Measurements from ENCODE around the gene HDAC10.

Gene HDAC10

DNA sequence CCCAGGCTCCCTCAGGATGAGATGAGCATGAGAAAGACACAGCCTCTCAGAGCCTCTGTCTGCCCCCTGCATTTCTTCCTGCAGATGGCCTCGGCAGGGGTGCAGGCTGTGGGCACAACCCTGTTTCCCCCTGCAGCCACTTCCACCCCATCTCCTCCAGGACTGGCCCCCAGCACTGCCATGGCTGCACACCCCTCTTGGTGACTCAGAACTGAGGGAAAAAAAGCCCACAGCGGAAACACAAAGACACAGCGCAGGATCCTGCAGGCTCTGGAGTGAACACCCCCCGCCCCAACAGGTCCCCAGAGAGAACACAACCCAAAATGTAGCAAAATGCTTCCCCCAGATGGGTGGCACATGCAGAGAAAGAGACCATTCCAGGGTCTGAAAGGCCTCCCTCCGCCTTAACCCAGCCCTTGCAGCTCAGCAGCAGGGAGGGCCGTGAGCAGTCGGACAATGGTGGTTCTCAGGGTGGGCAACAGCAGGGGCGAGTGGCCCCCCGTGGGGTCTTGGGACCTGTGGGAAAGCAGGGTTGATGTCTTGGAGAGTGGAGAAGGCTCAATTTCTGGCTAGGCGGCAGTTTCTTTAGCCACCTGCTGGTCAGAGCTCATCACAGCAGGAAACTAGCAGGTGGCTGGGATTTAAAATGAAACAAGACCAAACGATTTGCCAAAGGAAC lies 14.2 kb downstream of the HDAC10 start:
- no peak for DNase-seq (ENCODE audit: low read depth)

DNA sequence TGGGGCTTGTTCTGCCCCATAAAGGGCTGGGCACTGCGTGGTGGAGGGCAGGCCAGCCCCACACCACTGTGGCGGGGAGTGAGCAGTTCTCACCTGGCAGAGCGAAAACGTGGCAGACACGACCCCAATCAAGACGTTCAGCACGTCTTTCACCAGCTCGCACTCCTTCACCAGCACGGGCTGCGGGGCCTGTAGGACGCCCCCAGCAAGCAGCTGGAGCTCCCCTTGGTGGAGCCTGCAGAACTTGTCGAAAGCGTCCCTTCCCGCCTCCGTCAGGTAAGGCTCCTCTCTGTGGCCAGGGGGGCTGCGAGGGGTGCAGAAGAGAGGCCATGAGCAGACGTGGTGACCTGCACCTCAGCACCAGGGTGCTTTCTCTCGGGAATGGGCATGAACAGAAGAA lies 17.8 kb downstream of the HDAC10 start:
- DNase-seq (ENCODE audit: low read depth), result no peak

DNA sequence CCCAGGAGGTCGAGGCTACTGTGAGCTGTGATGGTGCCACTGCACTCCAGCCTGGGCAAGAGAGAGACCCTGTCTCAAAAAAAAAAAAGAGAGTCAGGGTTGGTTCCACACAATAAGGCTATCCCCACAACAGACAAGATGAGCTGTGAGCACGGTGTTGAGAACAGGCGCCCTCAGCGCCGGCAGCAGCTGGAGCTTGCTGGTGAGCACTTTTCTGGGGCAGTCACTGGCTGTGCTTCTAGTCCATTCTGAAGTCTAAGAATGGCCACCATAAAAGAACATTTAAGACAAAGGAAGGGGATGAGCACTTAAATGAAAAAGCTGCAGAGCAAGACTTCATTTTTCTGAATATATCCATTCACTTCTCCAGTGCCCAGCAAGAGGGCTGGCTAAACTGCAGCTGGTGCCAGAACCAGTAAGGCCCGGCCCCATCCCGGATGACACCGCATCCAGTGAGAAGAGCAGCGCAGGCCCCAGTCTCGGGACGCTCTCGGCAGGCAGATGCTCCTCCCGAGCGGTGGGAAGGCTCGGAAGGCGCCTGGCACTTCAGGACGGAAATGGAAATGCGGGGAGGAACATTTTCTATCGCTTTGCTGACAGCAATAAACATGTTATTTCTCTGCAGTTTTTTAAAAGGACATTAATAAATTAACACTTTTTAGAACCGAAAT lies 18.4 kb downstream of the HDAC10 start:
- DNase-seq (ENCODE audit: low read depth), result no peak

DNA sequence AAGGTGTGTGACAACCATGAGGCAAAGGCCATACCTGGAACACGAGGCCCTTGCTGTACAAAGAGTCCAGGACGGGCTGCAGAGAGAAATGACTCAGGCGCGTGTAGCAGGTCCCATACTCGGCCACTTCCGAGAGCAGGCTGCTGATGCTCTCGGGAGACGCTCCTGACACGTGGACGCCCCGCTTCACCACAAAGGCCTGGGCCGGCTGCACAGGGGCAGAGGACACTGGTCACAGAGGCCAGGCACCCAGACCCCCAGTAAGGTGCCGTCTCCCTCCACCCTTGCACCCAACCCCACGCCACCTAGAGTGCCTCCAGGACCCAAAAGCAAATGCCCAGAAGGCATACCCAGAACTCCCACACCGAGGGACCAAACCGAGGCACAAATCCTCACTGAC lies 21.7 kb downstream of the HDAC10 start:
- DNase-seq (ENCODE audit: low read depth), result no peak

DNA sequence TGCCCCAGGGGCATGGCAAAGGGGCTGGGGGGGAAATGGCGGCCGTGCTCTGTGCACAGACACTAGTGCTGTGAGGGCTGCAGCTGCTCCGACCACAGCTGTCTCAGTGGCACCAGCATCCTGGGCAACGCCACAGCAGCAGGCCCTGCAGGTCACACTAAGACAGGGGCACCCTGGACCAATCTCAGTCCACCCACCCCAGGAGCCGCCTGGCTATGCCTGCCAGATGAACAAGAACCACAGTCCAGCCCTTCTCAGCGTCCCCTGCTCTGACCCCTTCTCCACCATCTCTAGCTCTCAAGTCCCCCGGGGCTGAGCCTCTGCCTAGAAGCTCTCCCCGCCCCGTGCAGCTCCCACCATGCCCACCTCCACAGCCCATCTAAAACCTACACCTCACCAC lies 22.7 kb downstream of the HDAC10 start:
- DNase-seq (ENCODE audit: low read depth), result no peak

DNA sequence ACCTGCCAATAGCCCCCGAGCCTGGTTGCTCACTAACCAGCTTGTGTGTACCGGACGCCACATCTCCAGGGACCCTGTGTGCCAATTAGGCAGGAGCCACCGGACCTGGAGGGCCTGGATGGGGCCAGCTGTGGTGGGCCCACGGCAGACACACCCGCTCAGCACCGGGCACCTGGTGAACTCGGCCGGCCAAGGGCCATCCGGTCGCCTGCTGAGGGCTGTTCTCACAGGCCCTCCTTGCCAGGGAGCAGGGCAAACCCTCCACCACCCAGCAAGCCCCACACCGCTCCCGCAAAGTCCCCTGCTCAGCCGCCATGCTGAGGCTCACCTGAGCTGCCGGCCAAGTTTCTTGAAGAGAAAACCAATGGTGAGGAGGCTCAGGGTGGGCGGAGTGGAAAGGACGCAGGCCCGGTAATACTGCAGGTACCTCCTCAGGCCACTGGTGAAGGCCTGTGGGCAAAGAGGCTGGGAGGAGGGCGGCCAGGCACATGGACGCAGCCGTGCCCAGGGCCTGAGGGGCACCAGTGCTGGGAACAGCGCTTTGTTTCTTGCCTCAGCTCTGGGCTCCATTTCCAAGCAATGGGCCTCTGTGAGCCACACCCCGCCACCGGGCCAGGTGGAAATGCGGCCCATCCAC lies 23.4 kb downstream of the HDAC10 start:
- DNase-seq (ENCODE audit: low read depth), result no peak

DNA sequence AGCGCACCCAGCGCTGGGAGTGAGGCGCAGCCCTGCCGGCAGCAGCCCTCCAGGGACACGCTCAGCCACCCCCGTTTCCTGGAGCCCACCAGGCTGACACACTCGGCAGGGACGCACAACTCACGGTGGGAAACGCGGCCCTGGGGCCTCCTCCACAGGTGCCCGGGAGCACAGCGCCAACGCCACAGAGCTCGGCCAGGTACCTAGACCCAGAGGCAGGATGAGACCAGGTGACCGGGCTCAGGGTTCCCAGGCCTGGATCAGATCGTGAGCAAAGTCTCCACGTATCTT lies 24.2 kb downstream of the HDAC10 start:
- DNase-seq (ENCODE audit: low read depth), result no peak

DNA sequence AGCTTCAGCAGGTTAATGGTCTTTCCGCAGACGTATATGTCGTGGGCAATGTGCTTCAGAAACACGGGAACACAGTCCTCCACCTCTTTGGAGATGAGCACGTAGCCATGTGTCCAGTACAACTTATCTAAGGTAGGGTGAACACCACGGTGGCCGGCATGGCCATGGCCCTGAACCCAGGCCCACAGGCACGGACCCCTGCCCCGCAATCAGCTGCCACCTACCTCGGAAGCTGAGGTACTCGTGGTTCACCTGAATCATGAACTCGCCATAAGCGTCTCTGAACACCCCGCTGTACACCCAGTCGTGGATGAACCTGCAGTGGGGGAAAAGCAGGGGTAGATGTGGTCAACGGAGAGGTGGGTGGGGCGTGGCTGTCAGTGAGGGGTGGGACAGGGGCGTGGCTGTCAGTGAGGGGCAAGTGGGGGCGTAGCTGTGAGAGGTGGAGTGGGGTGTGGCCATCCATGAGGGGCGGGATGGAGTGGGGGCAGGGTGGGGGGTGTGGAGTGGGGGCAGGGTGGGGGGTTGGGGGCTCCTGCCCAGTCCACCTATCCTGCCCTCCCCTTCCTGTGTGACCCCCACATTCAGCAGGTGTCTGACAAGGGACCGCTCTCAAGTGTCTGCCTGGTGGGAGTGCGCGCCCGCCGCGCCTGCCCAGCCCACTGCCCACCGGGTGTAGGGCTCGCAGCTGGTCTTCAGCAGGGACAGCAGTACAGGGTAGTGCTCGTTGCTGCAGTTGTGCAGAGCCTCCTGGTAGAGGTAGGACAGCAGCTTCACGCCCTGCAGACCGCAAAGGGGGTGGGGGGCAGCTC lies 24.8 kb downstream of the HDAC10 start:
- DNase-seq (ENCODE audit: low read depth), result no peak

DNA sequence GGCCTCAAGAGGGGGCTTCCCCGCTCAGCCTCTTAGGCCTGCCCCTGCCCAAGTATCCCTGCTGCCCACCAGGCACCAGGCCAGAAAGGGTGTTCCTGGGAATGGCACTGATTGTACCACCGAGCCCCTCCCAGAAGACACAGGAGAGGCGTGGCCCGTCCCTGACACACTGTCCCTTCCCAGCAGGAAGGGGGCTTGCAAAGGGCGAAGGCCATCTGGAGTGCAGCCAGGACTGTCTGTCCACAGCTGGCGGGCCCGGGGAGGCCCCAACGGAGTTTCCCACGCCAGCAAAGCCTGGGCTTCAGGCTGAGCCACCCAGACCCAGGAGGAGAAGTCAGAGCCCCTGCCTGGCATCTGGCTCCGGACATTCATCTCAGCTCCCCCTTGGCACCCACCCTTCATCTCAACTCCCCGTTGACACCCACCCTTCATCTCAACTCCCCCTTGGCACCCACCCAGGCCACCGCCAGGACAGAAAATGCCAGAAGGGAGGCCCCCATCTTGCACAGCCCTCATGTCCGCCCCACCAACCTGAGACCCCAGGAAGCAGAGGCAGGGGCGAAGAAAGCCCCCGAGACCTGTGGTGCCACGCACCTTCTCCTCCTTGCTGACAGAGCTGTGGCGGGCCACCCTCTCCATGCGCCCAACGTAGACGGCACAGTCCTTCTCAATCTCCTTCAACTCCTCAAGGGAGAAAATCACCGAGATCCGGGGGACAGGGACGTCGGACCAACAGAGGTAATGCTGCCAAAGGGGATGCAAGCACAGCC lies 25.7 kb downstream of the HDAC10 start:
- no peak for DNase-seq (ENCODE audit: low read depth)

DNA sequence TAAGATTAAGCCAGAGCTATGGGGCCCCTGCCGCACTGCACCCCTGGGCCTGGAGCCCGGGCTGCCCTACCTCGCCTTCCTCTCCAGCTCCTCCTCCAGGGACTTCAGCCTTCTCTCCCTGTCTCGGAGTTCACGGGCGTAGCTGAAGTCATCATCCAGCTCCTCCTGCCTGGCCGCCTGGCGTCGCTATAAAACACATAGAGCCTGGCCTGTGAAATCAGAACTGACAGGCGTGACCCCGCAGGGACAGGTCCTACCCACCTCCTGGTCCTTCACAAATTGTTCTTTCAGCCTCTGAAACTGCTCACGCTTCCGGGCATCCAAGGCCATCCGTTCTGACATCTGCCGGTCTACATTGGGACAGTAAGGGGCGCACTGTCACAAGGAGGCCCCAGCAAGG lies 27.0 kb downstream of the HDAC10 start:
- no peak for DNase-seq (ENCODE audit: low read depth)

DNA sequence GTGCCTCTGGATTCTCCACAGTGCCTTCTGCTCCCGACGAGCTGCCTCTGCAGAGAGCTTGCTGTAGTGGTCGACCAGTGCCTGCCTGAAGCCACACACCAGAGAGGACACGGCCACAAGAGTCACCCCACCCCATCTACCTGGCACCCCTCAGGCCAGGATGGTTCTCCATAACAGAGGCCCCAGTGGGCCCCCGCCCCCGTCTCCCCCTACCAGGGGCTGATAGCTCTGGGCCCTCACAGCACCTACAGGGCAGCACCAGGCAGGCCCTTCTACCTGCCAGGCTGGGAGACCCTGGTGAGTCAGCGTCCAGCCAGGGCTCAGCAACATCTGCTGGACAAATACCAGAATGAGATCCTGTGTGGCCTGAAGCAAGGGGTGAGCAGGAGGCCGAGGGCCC lies 28.6 kb downstream of the HDAC10 start:
- no peak for DNase-seq (ENCODE audit: low read depth)

DNA sequence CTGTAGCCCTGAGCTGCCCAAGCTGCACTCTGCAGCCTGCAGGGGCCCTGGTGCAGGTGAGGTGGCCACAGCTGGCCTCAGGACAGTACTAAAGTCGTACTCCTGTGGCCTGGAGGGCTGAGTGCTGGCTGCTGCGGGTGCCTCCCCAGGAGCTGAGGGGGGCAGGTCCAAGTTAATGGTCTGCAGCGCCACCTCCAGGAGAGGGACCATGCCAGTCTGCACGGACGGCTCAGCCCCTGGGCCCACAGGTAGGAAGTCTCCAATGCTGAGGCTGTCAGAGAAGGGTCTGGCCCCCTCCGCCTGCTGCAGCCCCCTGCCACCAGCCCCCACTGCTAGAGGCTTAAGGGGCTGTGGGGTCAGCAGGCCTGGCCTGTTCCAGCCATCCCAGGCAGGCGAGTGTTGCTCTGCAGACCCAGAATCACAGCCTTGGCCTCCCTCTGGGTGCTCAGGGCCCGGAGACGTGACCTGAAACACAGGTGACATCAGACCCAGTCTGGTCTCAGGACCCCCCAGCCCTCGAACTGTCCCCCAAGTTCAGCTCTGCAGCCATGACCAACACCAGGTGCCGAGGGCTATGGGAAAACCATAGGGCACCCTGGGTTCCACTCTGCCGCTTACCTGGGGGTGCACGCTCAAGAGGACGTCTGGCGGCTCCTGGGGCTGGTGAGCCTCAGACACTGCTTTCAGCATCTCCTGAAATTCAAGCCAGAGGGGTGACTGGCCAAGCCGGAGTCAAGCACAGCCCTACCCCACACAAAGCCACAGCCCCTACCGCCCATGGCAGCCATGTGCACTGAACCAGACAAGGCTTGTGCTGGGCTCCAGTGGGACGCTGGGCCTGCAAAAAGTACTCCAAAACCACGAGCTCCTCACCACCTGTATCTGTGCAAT lies 29.4 kb downstream of the HDAC10 start:
- no peak for DNase-seq (ENCODE audit: low read depth)

DNA sequence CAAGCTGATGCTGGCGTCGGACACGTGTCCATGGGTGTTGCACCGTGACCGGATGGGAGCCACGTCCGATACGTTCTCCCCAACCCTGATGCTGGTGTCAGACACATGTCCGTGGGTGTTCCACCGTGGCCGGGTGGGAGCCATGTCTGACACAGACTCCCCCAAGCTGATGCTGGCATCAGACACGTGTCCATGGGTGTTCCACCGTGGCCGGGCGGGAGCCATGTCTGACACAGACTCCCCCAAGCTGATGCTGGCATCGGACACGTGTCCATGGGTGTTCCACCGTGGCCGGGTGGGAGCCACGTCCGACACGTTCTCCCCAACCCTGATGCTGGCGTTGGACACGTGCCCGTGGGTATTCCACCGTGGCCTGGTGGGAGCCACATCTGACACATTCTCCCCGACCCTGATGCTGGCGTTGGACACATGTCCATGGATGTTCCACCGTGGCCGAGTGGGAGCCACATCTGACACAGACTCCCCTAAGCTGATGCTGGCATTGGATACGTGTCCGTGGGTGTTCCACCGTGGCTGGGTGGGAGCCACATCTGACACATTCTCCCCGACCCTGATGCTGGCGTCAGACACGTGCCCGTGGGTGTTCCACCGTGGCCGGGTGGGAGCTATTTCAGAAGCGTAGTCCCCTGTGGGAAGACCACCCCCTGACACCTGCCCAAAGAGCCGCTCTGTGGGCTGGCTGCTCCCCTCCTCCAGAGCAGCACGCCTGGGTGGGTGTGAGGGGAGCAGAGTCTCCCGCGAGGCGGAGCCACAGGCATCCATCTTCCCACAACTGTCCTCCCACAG lies 30.3 kb downstream of the HDAC10 start:
- DNase-seq (ENCODE audit: low read depth), result no peak

DNA sequence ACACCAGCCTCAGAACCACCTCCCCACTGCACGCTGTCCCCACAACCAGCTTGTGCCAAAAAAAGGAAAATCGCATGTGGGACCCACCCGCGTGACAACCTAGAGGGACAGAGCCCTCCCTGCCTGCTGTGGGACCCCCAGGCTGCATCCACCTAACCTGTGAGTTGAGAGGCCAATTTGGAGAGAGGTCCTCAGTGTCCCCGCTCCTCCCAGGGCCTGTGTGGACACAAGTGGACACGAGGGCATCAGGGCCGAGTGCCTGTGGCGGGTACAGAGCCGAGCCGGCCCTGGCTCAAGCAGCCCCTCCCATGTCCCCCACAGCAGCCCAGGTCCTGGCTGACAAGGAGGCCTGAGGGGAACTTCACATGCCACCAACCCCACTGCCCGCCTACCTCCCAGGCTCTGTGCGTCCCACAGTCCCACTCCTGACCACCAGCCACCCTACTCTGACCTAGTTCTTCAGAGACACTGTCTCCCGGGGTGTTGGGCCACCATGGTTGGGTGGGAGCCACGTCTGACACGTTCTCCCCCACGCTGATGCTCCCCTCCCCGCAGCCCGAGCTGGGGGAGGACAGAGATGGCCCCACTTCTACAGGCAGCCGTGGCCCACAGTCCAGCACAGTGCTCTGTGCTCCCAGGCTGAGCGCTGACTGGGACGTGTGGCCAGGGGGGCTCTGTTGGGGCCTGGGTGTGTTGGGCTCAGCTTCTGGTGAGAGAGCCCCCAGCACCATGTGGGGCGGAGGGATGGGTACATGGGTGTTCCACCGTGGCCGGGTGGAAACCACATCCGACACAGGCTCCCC lies 31.1 kb downstream of the HDAC10 start:
- no peak for DNase-seq (ENCODE audit: low read depth)

DNA sequence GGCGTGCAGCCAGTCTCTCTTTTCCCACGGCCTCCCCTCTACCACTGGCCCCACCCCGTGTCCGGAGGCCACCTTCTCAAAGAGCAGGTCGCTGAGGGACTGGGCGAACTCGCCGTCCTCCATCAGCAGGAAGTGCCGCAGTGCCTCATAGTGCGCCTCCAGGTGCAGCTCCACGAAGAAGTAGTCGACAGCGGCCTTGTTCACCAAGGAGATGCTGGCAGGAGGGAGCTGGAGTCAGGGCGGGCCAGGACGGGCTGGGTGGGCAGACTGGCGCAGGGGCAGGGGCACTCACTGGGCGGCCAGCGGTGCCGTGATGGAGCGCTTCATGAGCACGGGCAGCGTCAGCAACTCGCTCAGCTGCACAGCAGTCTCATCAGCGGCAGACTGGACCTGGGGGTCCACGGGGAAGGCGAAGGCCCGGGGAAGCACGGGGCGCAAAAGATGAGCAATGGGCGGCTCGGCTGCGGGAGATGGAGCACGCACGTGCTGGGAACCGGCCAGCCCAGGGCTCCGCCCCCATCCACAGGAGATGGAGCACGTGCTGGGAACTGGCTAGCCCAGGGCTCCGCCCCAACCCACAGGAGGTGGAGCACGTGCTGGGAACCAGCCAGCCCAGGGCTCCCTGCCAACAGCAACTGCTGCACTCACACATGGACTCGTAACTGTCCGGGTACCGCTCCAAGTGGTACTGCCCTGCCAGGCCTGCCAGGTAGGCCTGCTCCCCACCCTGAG lies 31.9 kb downstream of the HDAC10 start:
- no peak for DNase-seq (ENCODE audit: low read depth)

DNA sequence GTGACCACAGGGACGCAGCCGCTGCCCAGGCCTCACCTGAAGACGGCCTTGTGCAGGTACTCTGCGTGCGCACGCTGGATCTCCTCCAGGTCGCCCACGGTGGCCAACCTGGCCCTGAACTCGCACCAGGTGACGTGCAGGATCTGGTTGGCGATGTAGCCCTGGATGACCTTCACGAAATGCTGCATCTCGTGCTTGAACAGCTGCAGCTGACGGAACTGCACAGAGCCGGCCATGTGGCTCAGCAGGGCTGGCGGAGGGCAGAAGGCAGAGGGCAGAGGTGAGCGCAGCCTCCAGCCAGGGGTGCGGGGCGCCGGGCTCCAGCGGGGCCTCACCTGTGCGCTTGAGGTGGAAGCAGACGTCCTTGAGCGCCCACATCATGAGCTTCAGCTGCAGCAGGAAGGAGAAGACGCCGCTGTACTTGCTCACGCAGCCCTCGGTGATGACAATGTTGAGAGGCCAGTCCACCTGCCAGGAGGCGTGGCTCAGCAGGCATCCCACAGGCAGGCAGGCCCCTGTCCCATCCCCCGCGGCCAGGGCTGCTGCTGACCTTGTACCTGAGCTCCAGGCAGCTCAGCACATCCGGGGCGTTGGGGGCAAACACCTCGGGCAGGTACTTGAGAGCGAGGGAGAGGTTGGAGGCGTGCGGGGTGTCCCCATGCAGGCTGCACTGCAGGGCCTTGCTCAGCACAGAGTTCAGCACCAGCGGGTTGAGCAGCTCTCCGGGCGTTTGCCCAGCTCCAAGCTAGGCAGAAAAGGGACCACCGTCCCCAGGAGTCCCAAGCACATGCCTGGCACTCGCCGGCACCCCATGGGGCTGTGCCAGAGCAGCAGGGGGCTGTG lies 32.7 kb downstream of the HDAC10 start:
- DNase-seq (ENCODE audit: low read depth), result no peak

DNA sequence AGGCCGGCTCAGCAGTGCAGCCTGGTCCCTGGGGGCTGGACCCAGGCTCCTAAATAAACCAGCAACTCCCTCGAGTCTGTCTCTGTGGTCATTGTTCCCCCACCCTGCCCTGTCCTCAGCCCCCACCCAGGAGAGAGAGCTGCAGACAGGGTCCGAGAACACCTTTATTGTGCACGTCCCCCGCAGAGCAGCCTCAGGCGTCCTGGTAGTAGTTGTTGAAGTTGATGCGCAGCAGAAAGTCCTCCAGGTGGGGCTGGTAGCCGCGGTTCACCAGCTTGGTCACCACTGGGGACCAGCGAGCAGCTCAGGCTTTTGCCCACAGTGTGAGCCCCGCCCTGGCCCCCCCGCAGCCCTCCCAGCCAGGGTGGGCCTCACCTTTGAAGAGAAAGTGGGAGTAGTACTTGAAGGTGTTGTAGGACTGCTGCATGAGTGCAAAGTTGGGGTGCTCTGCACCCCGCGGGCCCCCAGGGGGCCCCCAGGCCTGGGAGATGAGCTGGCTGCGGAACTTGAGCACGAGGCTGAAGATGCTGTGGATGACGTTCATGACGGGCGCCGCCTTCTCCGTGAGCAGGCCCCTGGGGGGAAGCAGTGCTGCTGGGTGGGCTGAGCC lies 33.4 kb downstream of the HDAC10 start:
- DNase-seq (ENCODE audit: low read depth), result no peak
